ENCODE results near the gene SECISBP2L. TPM values are rescaled to one million over a fixed set of nuclear protein-coding genes. Genes with fewer than 3 reads are reported as not detected.
A peak's percentile ranks its signal among the peaks of the same experiment; 100 is the strongest.

Gene SECISBP2L
- total and polyA plus RNA-seq, 9 of the 15 experiments (the other 6 are each of a cell fraction or from before 2014, with no cell fraction given) = 0.55 to 14.1 (median 10.4) TPM

GRCh38 chr15:48946074-48946839, 100.0 kb downstream of the SECISBP2L start (continued):
- TF ChIP-seq MNT (conservative IDR thresholded peaks at IDR 0.05) (no peak), RUNX1 (IDR thresholded peaks at IDR 0.05; ENCODE audit: low read depth) (no peak), EGR1 (conservative IDR thresholded peaks at IDR 0.05) (no peak), MED1 (CRISPR knock-in tag; IDR thresholded peaks at IDR 0.05; ENCODE audit: borderline replicate concordance) (no peak), MECOM (CRISPR knock-in tag; IDR thresholded peaks at IDR 0.05) (no peak), BRD4 (IDR thresholded peaks at IDR 0.05) (no peak), ZNF518B (CRISPR knock-in tag; IDR thresholded peaks at IDR 0.05) (no peak), GABPB1 (CRISPR knock-in tag; IDR thresholded peaks at IDR 0.05) (no peak), PYGO2 (tag; IDR thresholded peaks at IDR 0.05) (no peak), ZBTB49 (CRISPR knock-in tag; IDR thresholded peaks at IDR 0.05; ENCODE audit: borderline replicate concordance) (no peak), MAZ (CRISPR knock-in tag; conservative IDR thresholded peaks at IDR 0.05 in 1 of 2, IDR thresholded peaks at IDR 0.05 in 1 of 2) (peak in 1 of 2 experiments; percentile 28; a peak in 1 of 4 replicates), HNRNPL (IDR thresholded peaks at IDR 0.05; ENCODE audit: low read depth, low read length) (no peak), GABPA (tag; conservative IDR thresholded peaks at IDR 0.05; ENCODE audit: low read depth) (no peak), HLTF (IDR thresholded peaks at IDR 0.05) (no peak), PHF21A (IDR thresholded peaks at IDR 0.05; ENCODE audit: borderline replicate concordance, low read depth) (no peak), ZSCAN29 (IDR thresholded peaks at IDR 0.05) (no peak), EWSR1 (IDR thresholded peaks at IDR 0.05; ENCODE audit: borderline replicate concordance, low read depth, partially characterized antibody) (no peak), ZNF224 (CRISPR knock-in tag; IDR thresholded peaks at IDR 0.05) (no peak), RBM15 (IDR thresholded peaks at IDR 0.05; ENCODE audit: insufficient read depth, low read length) (no peak)
